ENCODE data around the gene PNLIPRP1.

Gene PNLIPRP1

DNA sequence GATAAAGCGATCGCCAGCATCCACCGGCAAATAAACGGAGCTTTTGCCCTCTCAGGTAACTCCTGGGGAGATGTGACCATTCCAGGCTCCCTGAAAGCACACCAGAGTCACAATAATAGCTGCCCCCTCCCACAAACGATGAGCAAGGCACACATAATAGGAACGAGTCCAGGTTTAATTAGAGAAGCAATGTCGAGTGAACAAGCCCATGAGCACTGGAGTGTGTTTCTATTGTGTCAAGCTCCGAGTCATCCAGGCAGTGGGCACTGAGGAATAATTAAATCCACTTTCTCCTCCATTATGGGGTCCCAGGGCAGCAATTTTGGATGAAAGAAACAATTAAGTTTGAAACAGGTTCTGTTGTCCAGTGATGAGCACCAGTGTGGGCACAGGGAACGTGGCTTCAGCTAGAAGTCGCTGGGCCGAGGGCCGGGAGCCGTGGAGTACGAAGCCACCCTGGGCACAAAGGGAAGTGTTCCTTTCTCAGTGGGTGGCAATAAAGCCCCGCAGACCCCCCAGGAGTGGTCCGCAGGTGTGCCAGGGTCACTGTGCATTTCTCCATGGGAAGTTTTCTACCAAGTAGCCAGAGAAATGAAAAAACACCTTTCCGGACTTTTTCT lies 41.9 kb downstream of the PNLIPRP1 start:
- DNase-seq, result no peak

DNA sequence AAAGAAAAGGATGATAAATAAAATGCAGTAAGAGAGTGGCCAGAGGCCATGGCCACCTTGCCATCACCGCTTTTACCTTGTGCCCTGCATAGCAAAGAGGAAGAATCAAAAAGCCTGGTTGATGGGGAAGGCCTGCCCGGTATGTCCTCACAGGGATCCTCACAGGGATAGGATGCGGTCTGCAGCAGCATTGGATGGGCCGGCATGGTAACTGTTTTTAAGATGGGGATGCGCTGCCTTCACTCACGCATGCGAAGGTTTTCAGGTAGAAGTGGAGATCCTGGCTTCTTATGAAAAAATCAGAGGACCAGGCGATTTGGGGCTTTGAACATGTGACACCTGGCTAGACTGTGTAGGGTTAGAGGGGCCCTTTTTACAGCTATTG lies 42.4 kb downstream of the PNLIPRP1 start:
- DNase-seq, result no peak

DNA sequence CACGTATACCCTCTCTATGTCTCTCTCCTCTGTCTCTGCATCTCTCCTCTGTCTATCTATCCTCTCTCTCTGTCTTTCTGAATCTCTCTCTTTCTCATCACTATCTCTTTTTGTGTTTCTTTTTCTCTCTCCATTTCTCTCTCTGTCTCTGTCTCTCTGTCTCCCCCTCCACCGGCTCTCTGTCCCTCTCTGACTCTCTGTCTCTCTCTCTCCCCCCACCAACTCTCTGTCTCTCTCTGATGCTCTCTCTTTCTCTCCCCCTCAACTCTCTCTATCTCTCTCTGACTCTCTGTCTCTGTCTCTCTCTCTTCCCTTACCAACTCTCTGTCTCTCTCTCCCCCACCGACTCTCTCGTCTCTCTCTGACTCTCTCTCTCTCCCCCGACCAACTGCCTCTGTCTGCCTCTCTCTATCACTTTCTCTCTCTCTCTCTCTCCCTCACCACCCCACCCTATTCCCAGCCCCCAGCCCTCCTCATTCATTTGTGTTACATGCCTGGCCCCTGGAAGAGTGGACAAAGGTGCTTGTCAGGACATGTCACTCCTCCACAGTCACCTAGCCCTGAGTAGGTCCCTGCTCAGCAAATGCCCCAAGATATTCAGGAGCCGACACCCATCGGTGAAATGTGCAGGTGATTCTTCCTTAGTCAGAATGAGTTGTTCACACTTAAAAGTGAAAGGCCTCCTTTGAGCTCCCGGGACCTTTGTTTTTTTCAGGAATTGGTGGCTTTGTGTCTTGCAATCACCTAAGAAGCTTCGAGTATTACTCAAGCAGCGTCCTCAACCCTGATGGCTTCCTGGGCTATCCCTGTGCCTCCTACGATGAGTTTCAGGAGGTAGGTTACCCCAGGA lies 43.6 kb downstream of the PNLIPRP1 start:
- DNase-seq, result no peak

DNA sequence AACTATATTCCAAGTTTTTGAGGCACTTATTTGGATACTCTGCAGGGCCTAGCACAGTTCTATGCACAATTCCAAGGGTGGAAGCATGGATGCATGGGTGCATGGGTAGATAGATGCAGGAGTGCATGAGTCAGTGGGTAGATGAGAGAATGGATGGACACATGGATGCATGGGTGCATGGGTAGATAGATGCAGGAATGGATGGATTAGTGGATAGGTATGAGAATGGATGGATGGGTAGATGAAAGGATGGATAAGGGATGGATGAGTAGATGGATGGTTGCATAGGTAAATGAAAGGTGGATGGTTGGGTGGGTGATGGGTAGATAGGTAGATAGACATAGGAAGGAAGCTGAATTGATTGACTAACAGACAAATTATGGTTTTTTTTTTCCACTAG lies 45.6 kb downstream of the PNLIPRP1 start:
- DNase-seq, result no peak

DNA sequence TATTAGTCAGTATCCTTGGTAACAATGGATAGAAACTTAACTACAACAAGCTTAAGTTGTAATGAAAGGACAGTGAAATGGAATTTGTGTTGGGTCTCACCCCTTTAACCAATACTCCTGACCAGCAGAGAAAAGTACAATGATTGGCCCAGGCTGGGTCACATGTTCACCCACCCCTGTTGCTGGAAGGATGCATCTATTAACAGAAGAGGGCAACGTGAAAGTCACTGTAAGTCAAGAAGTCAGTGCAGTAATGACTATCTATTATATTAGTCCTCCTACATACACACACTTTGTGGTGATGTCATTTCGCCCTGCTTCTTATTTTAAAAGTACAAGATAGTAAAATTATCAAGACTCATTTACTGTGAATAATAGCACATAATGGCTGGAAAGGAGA lies 46.2 kb downstream of the PNLIPRP1 start:
- no peak for DNase-seq

DNA sequence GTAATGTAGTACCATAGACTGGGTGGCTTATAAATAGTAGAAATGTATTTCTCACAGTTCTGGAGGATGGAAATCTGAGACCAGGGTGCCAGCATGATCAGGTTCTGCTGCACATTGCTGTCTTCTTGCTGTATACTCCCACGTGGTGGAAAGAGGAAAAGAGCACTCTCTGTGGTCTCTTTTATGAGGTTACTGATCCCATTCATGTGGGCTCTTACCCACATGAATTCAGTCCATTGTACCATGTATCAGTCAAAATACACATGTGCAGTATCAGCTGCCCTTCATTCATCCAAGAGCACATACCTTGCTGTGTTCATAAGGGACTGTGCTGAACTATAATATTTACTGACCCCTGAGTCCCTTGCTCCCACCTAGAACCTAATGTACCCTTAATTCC lies 47.1 kb downstream of the PNLIPRP1 start:
- no peak for DNase-seq

DNA sequence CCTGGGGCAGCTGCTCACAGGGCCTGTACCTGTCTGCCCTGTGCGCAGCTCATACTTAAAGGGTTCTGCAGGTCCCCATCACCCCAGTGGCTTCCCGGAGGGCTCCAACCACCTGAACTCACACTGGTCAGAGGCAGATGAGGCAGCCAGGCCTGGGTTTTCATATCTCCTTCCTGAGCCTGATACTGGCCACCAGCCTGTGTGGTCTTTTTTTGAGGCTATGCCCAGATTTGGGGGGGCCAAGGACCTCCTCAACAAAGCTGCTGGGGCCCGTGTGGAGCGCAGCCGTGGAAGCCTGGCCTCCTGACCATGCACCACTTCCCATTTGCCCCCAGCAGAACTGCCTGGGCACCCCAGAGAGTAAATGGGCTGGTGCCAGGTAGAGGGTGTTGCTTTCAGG lies 55.7 kb downstream of the PNLIPRP1 start:
- no peak for DNase-seq

DNA sequence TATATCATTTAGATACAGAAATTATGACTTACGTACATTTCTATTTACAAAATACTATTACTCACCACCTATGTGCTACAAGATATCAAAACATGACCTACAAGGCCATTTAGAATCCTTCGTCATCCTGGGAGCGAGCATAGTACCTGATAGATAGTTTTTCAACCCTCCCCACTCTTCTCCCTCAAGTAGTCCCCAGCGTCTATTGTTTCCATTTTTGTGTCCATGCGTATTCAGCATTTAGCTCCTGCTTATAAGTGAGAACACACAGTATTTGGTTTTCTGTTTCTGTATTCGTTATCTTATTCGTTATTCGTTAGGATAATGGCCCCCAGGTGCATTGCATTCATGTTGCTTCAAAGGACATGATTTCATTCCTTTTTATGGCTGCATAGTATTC lies 58.1 kb downstream of the PNLIPRP1 start:
- DNase-seq, result no peak

DNA sequence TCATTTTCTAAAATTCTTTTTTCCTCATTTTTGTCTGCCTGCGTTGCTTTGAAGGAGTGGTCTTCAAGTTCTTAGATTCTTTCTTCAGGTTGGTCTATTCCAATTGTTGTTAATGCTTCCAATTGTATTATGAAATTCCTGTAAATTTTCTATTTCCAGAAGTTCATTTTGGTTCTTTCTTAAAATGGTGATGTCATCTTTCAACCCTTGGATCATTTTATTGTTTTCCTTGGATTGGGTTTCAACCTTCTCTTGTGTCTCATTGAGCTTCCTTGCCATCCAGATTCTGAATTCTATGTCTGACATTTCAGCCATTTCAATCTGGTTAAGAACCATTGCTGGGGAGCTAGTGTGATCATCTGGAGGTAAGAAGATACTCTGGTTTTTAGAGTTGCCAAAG lies 63.1 kb downstream of the PNLIPRP1 start:
- DNase-seq, result no peak

DNA sequence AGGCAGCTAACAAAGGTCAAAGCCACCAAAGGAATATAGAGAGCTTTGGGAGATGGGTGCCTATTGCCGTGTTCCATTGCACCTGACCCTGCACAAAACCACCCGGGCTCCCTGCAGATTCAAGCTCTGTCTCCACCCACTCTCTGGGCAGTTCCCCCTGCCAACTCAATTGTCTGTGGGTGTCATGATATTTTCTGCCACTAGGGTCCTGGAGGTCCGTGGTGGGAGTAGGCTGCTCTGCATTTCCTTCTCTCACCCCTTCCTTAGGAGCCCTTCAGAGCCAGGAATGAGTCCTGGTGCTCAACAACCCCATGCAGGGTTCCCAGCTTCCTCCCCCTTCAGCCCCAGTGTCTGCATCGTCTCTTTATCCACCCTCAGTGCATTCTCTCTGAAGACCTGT lies 64.1 kb downstream of the PNLIPRP1 start:
- no peak for DNase-seq

DNA sequence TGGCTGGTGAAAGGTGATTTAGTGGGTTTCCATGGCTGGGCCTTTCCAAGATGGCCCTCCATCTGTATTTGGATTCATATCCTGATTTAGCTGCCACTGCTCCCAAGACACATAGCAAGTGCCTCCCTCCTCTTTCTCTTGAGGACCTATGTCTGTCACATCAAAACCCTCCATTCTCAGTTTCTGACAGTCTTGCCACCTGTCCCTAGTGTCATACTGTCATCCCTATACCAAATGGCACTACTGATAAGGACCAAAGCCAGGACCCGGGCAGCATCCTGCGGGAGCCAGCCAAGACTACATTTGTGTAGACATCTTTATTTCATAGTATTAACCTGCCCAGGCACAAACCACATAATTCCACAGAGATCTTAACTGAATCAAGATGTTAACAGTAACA lies 64.8 kb downstream of the PNLIPRP1 start:
- DNase-seq, result no peak

DNA sequence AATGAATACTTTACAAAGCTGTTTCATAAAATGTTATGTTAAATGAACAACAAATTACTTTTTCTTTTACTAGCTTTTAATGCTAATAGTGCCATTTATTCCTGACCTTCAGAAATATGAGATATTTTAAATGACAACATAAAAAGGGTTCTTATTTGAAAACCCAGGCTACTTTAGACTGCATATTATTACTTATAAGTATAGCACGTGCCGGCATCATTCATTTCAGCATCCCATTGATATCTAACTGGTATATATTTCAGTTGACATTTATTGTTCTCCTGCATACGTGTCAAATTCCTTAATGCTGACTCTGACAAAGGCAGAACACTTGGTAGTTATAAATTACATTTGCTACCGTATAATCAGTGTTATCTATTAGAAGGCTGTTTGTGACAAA lies 65.3 kb downstream of the PNLIPRP1 start:
- DNase-seq, result no peak

DNA sequence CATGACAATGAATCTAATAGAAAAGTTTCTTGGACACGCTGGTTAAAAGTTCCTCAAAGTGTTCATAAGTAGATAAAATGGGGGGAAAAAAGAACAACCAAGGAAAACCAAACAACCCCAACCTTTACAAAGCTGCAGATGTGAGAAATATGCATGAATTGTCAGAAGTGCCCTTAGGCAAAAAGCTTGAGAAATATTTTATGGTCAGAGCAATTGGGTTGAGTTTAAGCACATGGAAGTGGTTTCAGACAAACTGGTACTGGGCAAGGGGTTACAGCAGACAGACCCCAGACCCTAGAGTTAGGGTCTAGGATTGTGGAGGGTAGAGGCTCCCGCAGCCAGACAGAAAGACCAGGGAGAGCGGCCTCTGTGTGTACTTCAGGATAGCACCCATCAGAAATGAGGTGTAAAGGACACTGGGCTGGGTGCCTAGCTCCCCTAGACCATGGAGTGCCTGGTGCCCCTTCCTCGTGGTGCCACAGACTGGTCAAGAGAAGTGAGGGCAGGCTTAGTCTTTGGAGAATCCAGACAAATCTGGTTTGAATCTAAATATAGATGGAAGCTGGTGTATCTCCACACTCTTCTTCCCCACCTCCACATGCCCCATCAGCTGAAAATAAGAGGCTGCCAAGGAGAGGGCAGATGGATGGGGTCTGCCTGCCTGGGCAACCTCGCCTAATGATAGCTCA lies 67.2 kb downstream of the PNLIPRP1 start:
- no peak for DNase-seq
